Skin epidermis (tissue), 12 donors: ENCODE results near the gene CRYGS.
A peak's percentile ranks its signal among the peaks of the same experiment; 100 is the strongest.

ENCODE experiments used
- H3K27ac ChIP-seq, 21 experiments: fragments of 200-600 bp; sonication (generic) in 11 of 21; one replicate each; pipeline ENCODE4 v1.5.0; 2020; ENCODE audit warnings: mild to moderate bottlenecking in 3 of 21, inconsistent platforms in 2 of 21, moderate library complexity in 2 of 21
- H3K4me3 ChIP-seq, 7 experiments: fragments of 200-600 bp; sonication (generic) in 2 of 7; one replicate each; pipeline ENCODE4 v1.5.0; 2020; ENCODE audit warnings: inconsistent platforms in 2 of 7, mild to moderate bottlenecking in 2 of 7, moderate library complexity in 1 of 7

CRYGS gene

GRCh38 chr3:186520957-186521842 is 23.0 kb downstream of the CRYGS start:
- peak overlapping the region in 1 of 21 experiments; percentile 37 for H3K27ac ChIP-seq
- no peak overlapping the region for H3K4me3 ChIP-seq

- Histone ChIP-seq H3K4me3 (no peak overlapping the region), H3K27ac (peak overlapping the region in 2 of 21 experiments; percentile 46 to 81)
These were observed 23.7 kb downstream of the CRYGS start for GRCh38 chr3:186520431-186520830.

GRCh38 chr3:186519021-186519658 is 25.0 kb downstream of the CRYGS start:
- peak overlapping the region in 9 of 21 experiments; percentile 3 to 82 (median 46) for H3K27ac ChIP-seq
- H3K4me3 ChIP-seq, result no peak overlapping the region

- no peak overlapping the region for H3K4me3 ChIP-seq
- H3K27ac ChIP-seq, result peak overlapping the region in 1 of 21 experiments; percentile 81
These were observed 27.0 kb downstream of the CRYGS start for GRCh38 chr3:186517218-186517617.

GRCh38 chr3:186516646-186517045 is 27.5 kb downstream of the CRYGS start:
- Histone ChIP-seq H3K4me3 (no peak overlapping the region), H3K27ac (peak overlapping the region in 1 of 21 experiments; percentile 81)

- no peak overlapping the region for H3K4me3 ChIP-seq
- H3K27ac ChIP-seq, result peak overlapping the region in 3 of 21 experiments; percentile 3 to 59 (median 16)
These were observed 29.1 kb downstream of the CRYGS start for GRCh38 chr3:186515125-186515524.

GRCh38 chr3:186514296-186515002 is 29.7 kb downstream of the CRYGS start:
- Histone ChIP-seq H3K27ac (peak overlapping the region in 3 of 21 experiments; percentile 3 to 59 (median 16)), H3K4me3 (no peak overlapping the region)

GRCh38 chr3:186513386-186513785 is 30.8 kb downstream of the CRYGS start:
- H3K27ac ChIP-seq, result no peak overlapping the region
- no peak overlapping the region for H3K4me3 ChIP-seq

GRCh38 chr3:186512570-186513302 is 31.4 kb downstream of the CRYGS start:
- no peak overlapping the region for H3K27ac ChIP-seq
- no peak overlapping the region for H3K4me3 ChIP-seq

GRCh38 chr3:186511702-186512101 is 32.5 kb downstream of the CRYGS start:
- H3K4me3 ChIP-seq, result no peak overlapping the region
- no peak overlapping the region for H3K27ac ChIP-seq

GRCh38 chr3:186511245-186511644 is 32.9 kb downstream of the CRYGS start:
- Histone ChIP-seq H3K27ac (no peak overlapping the region), H3K4me3 (no peak overlapping the region)

GRCh38 chr3:186510374-186511079 is 33.7 kb downstream of the CRYGS start:
- H3K27ac ChIP-seq, result no peak overlapping the region
- H3K4me3 ChIP-seq, result no peak overlapping the region

- Histone ChIP-seq H3K4me3 (no peak overlapping the region), H3K27ac (no peak overlapping the region)
These were observed 34.8 kb downstream of the CRYGS start for GRCh38 chr3:186509423-186509822.

GRCh38 chr3:186506857-186507256 is 37.3 kb downstream of the CRYGS start:
- H3K27ac ChIP-seq, result no peak overlapping the region
- no peak overlapping the region for H3K4me3 ChIP-seq

GRCh38 chr3:186506191-186506739 is 37.9 kb downstream of the CRYGS start:
- no peak overlapping the region for H3K27ac ChIP-seq

GRCh38 chr3:186502966-186503712 is 41.0 kb downstream of the CRYGS start:
- Histone ChIP-seq H3K4me3 (no peak overlapping the region), H3K27ac (peak overlapping the region in 2 of 21 experiments; percentile 7 to 52)

More at GRCh38 chr3:186506191-186506739, 37.9 kb downstream of the CRYGS start:
- no peak overlapping the region for H3K4me3 ChIP-seq

GRCh38 chr3:186502138-186502948 is 41.8 kb downstream of the CRYGS start:
- Histone ChIP-seq H3K4me3 (no peak overlapping the region), H3K27ac (peak overlapping the region in 2 of 21 experiments; percentile 7 to 52)
